Activated naive CD4-positive, alpha-beta T cell treated with anti-CD3 and anti-CD28 coated beads, Interleukin-2, amount 50 U/mL, for 72 hours (primary cell): Measurements from ENCODE around the gene IL13RA2. TPM values are rescaled to one million over a fixed set of nuclear protein-coding genes. Genes with fewer than 3 reads are reported as not detected.

ENCODE experiments used
- ATAC-seq, 2 donors: fragments of 150-1000 bp; cut with Tn5 transposase; 2 replicates each; pipeline ENCODE4 v1.10.0; 2021; ENCODE audit warnings: mild to moderate bottlenecking in 2 of 2, moderate library complexity in 2 of 2
- DNase-seq, 2 donors: peaks; one replicate each; pipeline ENCODE4 v3.0.0; 2021 to 2022; ENCODE audit warnings: low spot score in 2 of 2
- H3K27ac Mint-ChIP-seq, 2 donors: one replicate each; pipeline ENCODE4 v1.8.0; 2022; ENCODE audit warnings: mild to moderate bottlenecking in 2 of 2, mixed read lengths in 2 of 2
- H3K36me3 Mint-ChIP-seq, 2 donors: one replicate each; pipeline ENCODE4 v1.8.0; 2022; ENCODE audit warnings: mixed read lengths in 2 of 2
- H3K9me3 Mint-ChIP-seq, 2 donors: one replicate each; pipeline ENCODE4 v1.8.0; 2022; ENCODE audit warnings: mixed read lengths in 2 of 2
- total RNA-seq, 2 donors: library from RNA; stranded (reverse); gene quantifications; one replicate each; pipeline ENCODE4 v1.2.3, GENCODE V29; 2022

The IL13RA2 gene, protein sequence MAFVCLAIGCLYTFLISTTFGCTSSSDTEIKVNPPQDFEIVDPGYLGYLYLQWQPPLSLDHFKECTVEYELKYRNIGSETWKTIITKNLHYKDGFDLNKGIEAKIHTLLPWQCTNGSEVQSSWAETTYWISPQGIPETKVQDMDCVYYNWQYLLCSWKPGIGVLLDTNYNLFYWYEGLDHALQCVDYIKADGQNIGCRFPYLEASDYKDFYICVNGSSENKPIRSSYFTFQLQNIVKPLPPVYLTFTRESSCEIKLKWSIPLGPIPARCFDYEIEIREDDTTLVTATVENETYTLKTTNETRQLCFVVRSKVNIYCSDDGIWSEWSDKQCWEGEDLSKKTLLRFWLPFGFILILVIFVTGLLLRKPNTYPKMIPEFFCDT
- not detected for total RNA-seq

DNA sequence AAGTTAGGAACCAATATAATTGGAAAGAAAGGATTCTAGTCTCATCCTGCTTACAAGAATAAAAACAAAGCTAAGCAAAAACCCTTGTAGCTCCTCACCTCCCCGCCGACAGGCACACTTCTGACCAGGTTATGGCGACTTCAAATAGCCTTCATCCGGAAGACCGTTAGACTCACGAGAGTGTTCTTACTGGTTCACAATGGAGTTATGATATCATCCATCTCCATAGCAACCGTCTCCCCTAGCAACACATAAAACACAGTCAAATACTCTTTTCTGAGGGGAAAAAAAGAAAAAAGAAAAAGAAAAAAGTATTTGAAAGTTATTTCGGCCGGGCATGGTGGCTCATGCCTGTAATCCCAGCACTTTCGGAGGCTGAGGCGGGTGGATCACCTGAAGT lies at the start of gene IL13RA2:
TSS of gene IL13RA2 (minus strand) at position 162 of the 400 bp plus-strand sequence. CDS start 347 bp downstream, outside the sequence.
- no peak for DNase-seq
- Mint-ChIP-seq H3K27ac (no peak within 1 kb of the TSS), H3K36me3 (no peaks in the 10 kb centered on the region), H3K9me3 (peaks cover 7 to 8% of the 10 kb centered on the region in 2 donors)
- ATAC-seq, result no peak

GRCh38 chrX:115065304-115065703 lies 47.9 kb upstream of the IL13RA2 start:
- no peak for ATAC-seq

GRCh38 chrX:115060013-115060412 lies 42.6 kb upstream of the IL13RA2 start:
- DNase-seq, result no peak
- Mint-ChIP-seq H3K36me3 (no peaks in the 10 kb centered on the region), H3K27ac (no peak overlapping the region), H3K9me3 (peaks cover 0 to 5% of the 10 kb centered on the region in 2 donors)
- ATAC-seq, result no peak

More at GRCh38 chrX:115065304-115065703, 47.9 kb upstream of the IL13RA2 start:
- H3K27ac Mint-ChIP-seq, result no peak overlapping the region
- DNase-seq, result no peak
- no peaks in the 10 kb centered on the region for H3K36me3 Mint-ChIP-seq
- peaks cover under 1 to 6% of the 10 kb centered on the region in 2 donors for H3K9me3 Mint-ChIP-seq

DNA sequence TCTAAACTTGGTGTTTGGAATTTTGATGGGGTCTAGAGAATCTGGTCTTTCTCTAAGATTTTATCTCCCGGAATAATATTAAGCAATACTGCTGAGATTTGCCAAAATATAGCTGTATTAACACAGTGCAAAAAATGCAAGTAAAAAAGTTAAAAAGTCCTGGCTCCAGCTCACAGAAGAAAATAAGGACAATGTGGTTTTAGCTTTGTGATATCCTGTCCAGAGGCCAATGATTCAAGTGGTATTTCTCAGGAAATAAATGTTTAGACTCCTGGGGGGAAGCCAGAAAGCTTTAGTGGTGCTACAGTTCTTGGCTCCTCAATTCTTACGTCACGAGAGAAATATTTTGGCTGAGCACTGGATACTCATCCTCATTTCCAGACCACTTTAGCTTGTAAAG lies 40.9 kb upstream of the IL13RA2 start:
- ATAC-seq (no peak), DNase-seq (no peak)
- peaks cover 0 to 6% of the 10 kb centered on the region in 2 donors for H3K9me3 Mint-ChIP-seq
- no peak overlapping the region for H3K27ac Mint-ChIP-seq
- H3K36me3 Mint-ChIP-seq, result no peaks in the 10 kb centered on the region

GRCh38 chrX:115054876-115055275 lies 37.5 kb upstream of the IL13RA2 start:
- Mint-ChIP-seq H3K9me3 (peaks cover 0 to 12% of the 10 kb centered on the region in 2 donors), H3K36me3 (no peaks in the 10 kb centered on the region), H3K27ac (no peak overlapping the region)
- no peak for DNase-seq
- no peak for ATAC-seq

GRCh38 chrX:115053223-115053622 lies 35.8 kb upstream of the IL13RA2 start:
- Mint-ChIP-seq H3K9me3 (peaks cover 0 to 12% of the 10 kb centered on the region in 2 donors), H3K27ac (no peak overlapping the region), H3K36me3 (no peaks in the 10 kb centered on the region)
- no peak for DNase-seq
- no peak for ATAC-seq

DNA sequence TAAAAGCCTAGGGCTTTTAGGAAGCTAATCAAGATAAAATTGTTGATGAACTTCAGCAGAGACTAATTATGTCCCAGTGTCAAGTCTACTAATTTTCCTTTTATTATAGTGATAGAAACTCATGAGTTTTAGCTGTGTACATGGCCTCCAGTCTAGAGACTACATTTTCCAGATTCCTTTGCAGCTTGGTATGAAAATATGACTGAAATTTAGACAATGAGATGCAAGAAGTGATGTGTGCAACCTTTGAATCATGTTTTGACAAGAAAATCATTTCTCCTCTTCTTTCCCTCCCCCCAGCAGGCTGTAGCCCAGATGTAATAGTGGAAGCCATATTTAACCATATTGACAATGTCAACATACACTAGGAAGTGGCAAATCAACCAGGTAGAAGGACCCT lies 30.3 kb upstream of the IL13RA2 start:
- H3K9me3 Mint-ChIP-seq, result peaks cover 0 to 5% of the 10 kb centered on the region in 2 donors
- ATAC-seq, result no peak
- no peaks in the 10 kb centered on the region for H3K36me3 Mint-ChIP-seq
- no peak overlapping the region for H3K27ac Mint-ChIP-seq
- DNase-seq, result no peak

DNA sequence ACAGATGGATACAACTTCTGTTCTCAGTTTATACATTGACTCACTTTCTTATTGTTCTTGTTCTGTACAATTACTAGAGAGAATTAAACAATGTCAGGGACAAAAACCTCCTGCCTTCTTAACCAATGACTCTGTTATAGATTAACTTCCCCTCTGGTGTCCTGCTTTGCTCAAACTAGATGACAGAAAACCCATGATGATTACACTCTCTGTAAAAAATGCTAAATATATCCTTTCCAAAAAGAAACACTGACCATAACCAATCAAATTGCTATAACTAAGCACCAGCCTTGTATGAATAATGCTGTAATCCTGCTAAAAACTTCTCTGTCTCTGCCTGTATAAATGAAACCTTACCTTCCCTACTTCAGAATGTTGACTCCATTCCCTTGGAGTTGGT lies 29.8 kb upstream of the IL13RA2 start:
- ATAC-seq (no peak), DNase-seq (no peak)
- H3K27ac Mint-ChIP-seq, result no peak overlapping the region
- H3K9me3 Mint-ChIP-seq, result peaks cover 0 to 5% of the 10 kb centered on the region in 2 donors
- H3K36me3 Mint-ChIP-seq, result no peaks in the 10 kb centered on the region

GRCh38 chrX:115040417-115040816 lies 23.0 kb upstream of the IL13RA2 start:
- DNase-seq, result no peak
- no peak for ATAC-seq
- no peak overlapping the region for H3K27ac Mint-ChIP-seq
- no peaks in the 10 kb centered on the region for H3K36me3 Mint-ChIP-seq
- H3K9me3 Mint-ChIP-seq, result peaks cover 0 to 5% of the 10 kb centered on the region in 2 donors

DNA sequence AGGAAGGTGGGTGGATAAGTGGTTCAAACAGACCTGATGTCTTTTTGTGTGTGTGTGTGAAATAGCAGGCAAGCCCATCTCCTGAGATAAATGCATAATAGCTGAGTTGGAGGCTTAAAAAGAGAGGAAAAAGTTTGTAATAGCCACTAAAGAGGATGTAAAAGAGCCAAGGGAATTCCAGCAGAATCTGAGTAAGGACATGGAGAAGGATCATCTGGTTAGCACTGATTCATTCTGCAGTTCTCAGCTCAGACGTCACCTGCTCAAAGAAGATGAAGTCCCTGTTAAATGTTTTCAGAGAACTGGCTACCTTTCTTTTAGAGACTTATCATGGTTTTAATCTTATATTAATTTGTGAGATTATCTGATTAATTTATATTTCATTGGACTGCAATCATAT lies 21.0 kb upstream of the IL13RA2 start:
- Mint-ChIP-seq H3K9me3 (peaks cover 0 to 5% of the 10 kb centered on the region in 2 donors), H3K36me3 (no peaks in the 10 kb centered on the region), H3K27ac (no peak overlapping the region)
- DNase-seq, result no peak
- no peak for ATAC-seq

GRCh38 chrX:115036029-115036428 lies 18.6 kb upstream of the IL13RA2 start:
- Mint-ChIP-seq H3K27ac (no peak overlapping the region), H3K9me3 (peaks cover 0 to 5% of the 10 kb centered on the region in 2 donors), H3K36me3 (no peaks in the 10 kb centered on the region)
- DNase-seq (no peak), ATAC-seq (no peak)

DNA sequence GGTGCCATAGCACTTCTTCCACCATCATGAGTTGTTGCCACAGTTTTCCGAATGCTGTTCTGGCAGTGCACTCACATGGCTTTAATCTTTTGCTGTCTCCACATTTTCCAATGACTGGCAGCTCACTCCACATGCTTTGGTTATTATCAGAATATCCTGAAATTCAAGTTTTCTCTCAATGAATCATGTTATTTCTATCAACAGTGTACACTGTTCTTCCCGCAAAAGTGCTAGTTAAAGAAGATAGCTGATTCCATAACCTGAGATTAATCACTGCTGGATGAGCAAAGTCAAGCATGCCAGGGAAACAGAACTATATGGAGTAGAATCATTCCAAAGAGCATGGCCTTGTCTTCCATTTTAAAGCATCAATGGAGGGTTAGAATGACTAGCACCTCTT lies 14.6 kb upstream of the IL13RA2 start:
- DNase-seq (no peak), ATAC-seq (no peak)
- H3K9me3 Mint-ChIP-seq, result no peaks in the 10 kb centered on the region
- no peak overlapping the region for H3K27ac Mint-ChIP-seq
- no peaks in the 10 kb centered on the region for H3K36me3 Mint-ChIP-seq

GRCh38 chrX:115030625-115031024 lies 13.2 kb upstream of the IL13RA2 start:
- no peaks in the 10 kb centered on the region for H3K36me3 Mint-ChIP-seq
- ATAC-seq (no peak), DNase-seq (no peak)
- H3K9me3 Mint-ChIP-seq, result peaks cover 4 to 9% of the 10 kb centered on the region in 2 donors
- no peak overlapping the region for H3K27ac Mint-ChIP-seq

DNA sequence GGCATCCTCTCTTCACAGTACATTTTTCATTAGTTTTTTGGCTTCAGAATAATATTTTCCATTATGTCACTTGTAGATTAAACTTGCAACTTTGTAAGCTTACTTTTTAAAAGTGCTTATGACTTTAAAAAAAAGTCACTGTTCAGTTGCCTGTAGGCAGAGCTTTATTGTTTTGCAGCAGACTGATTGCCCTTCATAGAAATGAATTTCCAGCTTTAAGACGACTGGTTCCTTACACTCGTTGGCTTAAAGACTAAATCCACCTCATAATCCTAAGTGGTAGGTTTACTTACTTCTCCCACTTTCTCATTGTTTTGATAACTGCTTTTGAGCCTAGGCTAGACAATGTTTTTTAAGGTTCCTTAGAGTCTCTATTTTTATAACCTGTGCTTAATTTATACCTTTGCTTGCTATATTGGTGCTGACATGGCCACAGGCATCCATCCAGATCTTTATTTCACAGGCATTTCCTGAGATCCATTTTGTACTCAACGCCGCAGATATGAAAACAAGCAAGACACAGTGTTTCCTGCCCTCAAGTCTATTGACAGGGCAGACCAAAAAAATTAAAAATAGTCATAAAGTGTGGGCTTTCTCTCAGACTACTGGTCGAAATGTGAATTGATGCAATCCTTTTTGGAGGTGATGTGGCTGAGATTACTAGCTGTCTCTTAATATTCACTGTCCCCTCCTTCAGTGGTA lies 12.6 kb upstream of the IL13RA2 start:
- ATAC-seq (no peak), DNase-seq (no peak)
- H3K9me3 Mint-ChIP-seq, result peaks cover 6 to 9% of the 10 kb centered on the region in 2 donors
- no peak overlapping the region for H3K27ac Mint-ChIP-seq
- H3K36me3 Mint-ChIP-seq, result no peaks in the 10 kb centered on the region

DNA sequence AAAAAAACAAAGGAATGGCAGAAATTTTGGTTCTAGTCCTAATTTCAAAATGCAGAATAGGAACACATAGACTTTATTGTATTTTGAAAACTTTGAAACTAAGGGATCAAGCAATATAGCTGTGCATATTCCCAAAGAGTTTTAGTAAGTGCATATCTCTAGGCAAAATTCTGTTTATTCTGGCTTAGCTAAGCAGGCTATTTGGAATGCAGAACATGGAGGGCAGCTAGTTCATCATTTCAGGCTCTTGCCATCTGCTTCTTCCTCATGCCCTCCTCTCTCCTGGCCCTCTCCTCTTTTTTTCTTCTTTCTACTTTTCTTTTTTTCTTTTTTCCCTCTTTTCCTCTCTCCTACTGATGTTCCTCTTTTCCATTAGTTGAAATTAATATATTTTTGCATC lies 12.0 kb upstream of the IL13RA2 start:
- H3K36me3 Mint-ChIP-seq, result no peaks in the 10 kb centered on the region
- DNase-seq (no peak), ATAC-seq (no peak)
- peaks cover 9 to 11% of the 10 kb centered on the region in 2 donors for H3K9me3 Mint-ChIP-seq
- no peak overlapping the region for H3K27ac Mint-ChIP-seq

GRCh38 chrX:115023811-115024210 lies 6.4 kb upstream of the IL13RA2 start:
- H3K9me3 Mint-ChIP-seq, result peaks cover 9 to 15% of the 10 kb centered on the region in 2 donors
- ATAC-seq, result no peak
- DNase-seq, result no peak
- H3K36me3 Mint-ChIP-seq, result no peaks in the 10 kb centered on the region
- H3K27ac Mint-ChIP-seq, result no peak overlapping the region

GRCh38 chrX:115023139-115023538 lies 5.7 kb upstream of the IL13RA2 start:
- H3K36me3 Mint-ChIP-seq, result no peaks in the 10 kb centered on the region
- H3K27ac Mint-ChIP-seq, result no peak overlapping the region
- H3K9me3 Mint-ChIP-seq, result peaks cover 9 to 15% of the 10 kb centered on the region in 2 donors

More at GRCh38 chrX:115023139-115023538, 5.7 kb upstream of the IL13RA2 start:
- no peak for DNase-seq
- ATAC-seq, result no peak
